Body of pancreas (tissue), 4 donors: Measurements from ENCODE around the gene C2orf81. TPM values are rescaled to one million over a fixed set of nuclear protein-coding genes. Genes with fewer than 3 reads are reported as not detected.
A peak's percentile ranks its signal among the peaks of the same experiment; 100 is the strongest.
"Not testable (repeated sequence)": the region's sequence is repeated elsewhere in the genome, so short reads cannot be mapped to it uniquely, and the experiment has no call there.

Source experiments
- ATAC-seq: fragments of 150-250 bp; one replicate; pipeline ENCODE4 v1.9.1; 2016
- DNase-seq, 4 donors: peaks; one replicate each; pipeline ENCODE4 v3.0.0-alpha.2; 2019
- H3K27ac ChIP-seq, 4 donors: fragments of 200-600 bp; sonication (generic); 1 replicate in 3 of 4; 2 replicates in 1 of 4; pipeline versions ENCODE4 v1.5.1 to v1.6.1; 2016 to 2019; ENCODE audit warnings: mild to moderate bottlenecking in 1 of 4, mixed read lengths in 1 of 4, moderate library complexity in 1 of 4
- H3K27me3 ChIP-seq, 2 donors: fragments of 200-600 bp; sonication (generic); one replicate each; pipeline ENCODE4 v1.6.0; 2016; ENCODE audit warnings: mild to moderate bottlenecking in 1 of 2
- H3K36me3 ChIP-seq, 2 donors: fragments of 200-600 bp; sonication (generic); replicated peaks in 1 of 2; 2 replicates each; pipeline ENCODE4 v1.5.1; 2016; ENCODE audit warnings: low read depth in 2 of 2; ENCODE audit not compliant: insufficient read depth in 1 of 2
- H3K4me1 ChIP-seq: fragments of 200-600 bp; sonication (generic); one replicate; pipeline ENCODE4 v1.6.0; 2016
- H3K4me3 ChIP-seq, 2 donors: fragments of 200-600 bp; sonication (generic); 1 replicate in 1 of 2; 2 replicates in 1 of 2; pipeline ENCODE4 v1.5.1; 2016 to 2019
- H3K9me3 ChIP-seq, 3 donors: fragments of 200-600 bp; sonication (generic); 1 replicate in 2 of 3; 2 replicates in 1 of 3; pipeline ENCODE4 v1.5.1; 2016
- CTCF ChIP-seq, 7 experiments: fragments of 450-650 bp in 4 of 7; fragments of 200-600 bp in 3 of 7; sonication (generic) in 3 of 7; IDR thresholded peaks; one replicate each; pipeline ENCODE4 v1.5.1; 2016 to 2019; ENCODE audit warnings: antibody characterized with exemption in 7 of 7
- POLR2A ChIP-seq, 3 donors: fragments of 450-650 bp; IDR thresholded peaks; one replicate each; pipeline ENCODE4 v1.6.1; 2016; ENCODE audit warnings: antibody characterized with exemption in 3 of 3, mild to moderate bottlenecking in 2 of 3
- WGBS, 2 donors: methylation state at CpG; one replicate each; pipeline ENCODE4 v1.1.5; 2017; 5-methylcytosine and 5-hydroxymethylcytosine counted together
- intact Hi-C: fragments of 100-400 bp; cut with DNase I; formaldehyde crosslinking; loops from one replicate; pipeline ENCODE4 v1.15.1; 2023
- total RNA-seq, 2 donors: library from RNA; depleted of rRNA; stranded (reverse); fragments of >200 nt; gene quantifications; one replicate each; pipeline ENCODE4 v1.1.0, GENCODE V29; 2016

Gene C2orf81
- total RNA-seq, 2 donors from 2014 or later, result 0.33 to 1.6 TPM

GRCh38 chr2:74448771-74449170 lies 27.4 kb upstream of the C2orf81 start:
- whole genome bisulfite sequencing, 2 donors, result 70 to 83% methylated on average over 2 of the region's 2 CpGs

GRCh38 chr2:74447230-74447999 lies 26.0 kb upstream of the C2orf81 start:
- H3K9me3 ChIP-seq, result no peaks in the 10 kb centered on the region
- H3K4me3 ChIP-seq, result no peak overlapping the region
- WGBS, 2 donors, result 55 to 57% methylated on average over 4 to 5 of the region's 5 CpGs
- peaks cover 11% of the 10 kb centered on the region for H3K4me1 ChIP-seq
- DNase-seq (peak in 1 of 4 donors; percentile 57), ATAC-seq (peak; percentile 39)
- H3K27ac ChIP-seq, result peak overlapping the region in 1 of 4 donors; percentile 2
- no peaks in the 10 kb centered on the region for H3K36me3 ChIP-seq
- no peaks in the 10 kb centered on the region for H3K27me3 ChIP-seq
- TF ChIP-seq CTCF (IDR thresholded peaks at IDR 0.05) (no peak), POLR2A (IDR thresholded peaks at IDR 0.05) (no peak)
- intact Hi-C loops, result no loop called here

More at GRCh38 chr2:74448771-74449170, 27.4 kb upstream of the C2orf81 start:
- ATAC-seq (no peak), DNase-seq (no peak)
- Histone ChIP-seq H3K4me1 (peaks cover 7% of the 10 kb centered on the region), H3K4me3 (no peak overlapping the region), H3K27me3 (no peaks in the 10 kb centered on the region), H3K36me3 (no peaks in the 10 kb centered on the region), H3K9me3 (no peaks in the 10 kb centered on the region), H3K27ac (no peak overlapping the region)
- TF ChIP-seq CTCF (IDR thresholded peaks at IDR 0.05) (no peak), POLR2A (IDR thresholded peaks at IDR 0.05) (no peak)
- intact Hi-C loops, result no loop called here

- no peaks in the 10 kb centered on the region for H3K9me3 ChIP-seq
- ATAC-seq, result no peak
- intact Hi-C loops, result no loop called here
Measured at GRCh38 chr2:74444498-74445318, 23.3 kb upstream of the C2orf81 start.

GRCh38 chr2:74442483-74443297 lies 21.3 kb upstream of the C2orf81 start:
- DNase-seq, intact Hi-C loops, H3K36me3 ChIP-seq, H3K27me3 ChIP-seq, ATAC-seq, H3K9me3 ChIP-seq: not testable (repeated sequence)
- Histone ChIP-seq H3K4me1 (peaks cover 37% of the 10 kb centered on the region), H3K27ac (peak overlapping the region; percentile 95 to 98 (median 96)), H3K4me3 (peak overlapping the region in 1 of 2 donors; percentile 26)
- 65 to 73% methylated on average over 16 of the region's 16 CpGs for WGBS, 2 donors

More at GRCh38 chr2:74444498-74445318, 23.3 kb upstream of the C2orf81 start:
- Histone ChIP-seq H3K4me3 (no peak overlapping the region), H3K4me1 (peaks cover 18% of the 10 kb centered on the region), H3K36me3 (no peaks in the 10 kb centered on the region), H3K27me3 (no peaks in the 10 kb centered on the region), H3K27ac (no peak overlapping the region)
- DNase-seq, result no peak
- WGBS, 2 donors, result 32 to 46% methylated on average over 4 to 5 of the region's 5 CpGs
- TF ChIP-seq POLR2A (IDR thresholded peaks at IDR 0.05) (no peak), CTCF (IDR thresholded peaks at IDR 0.05) (no peak)
